Peyer's patch (tissue), 4 donors: ENCODE data around the gene INPP5F.

ENCODE experiments used
- CTCF ChIP-seq, 6 experiments: fragments of 450-650 bp in 4 of 6; fragments of 200-600 bp in 2 of 6; sonication (generic) in 1 of 6; IDR thresholded peaks; one replicate each; pipeline ENCODE4 v1.5.1; 2017 to 2019; ENCODE audit warnings: antibody characterized with exemption in 6 of 6, mild to moderate bottlenecking in 3 of 6, moderate library complexity in 1 of 6
- POLR2A ChIP-seq, 2 donors: fragments of 450-650 bp; IDR thresholded peaks; one replicate each; pipeline ENCODE4 v1.5.1; 2017; ENCODE audit warnings: antibody characterized with exemption in 2 of 2, mild to moderate bottlenecking in 2 of 2, moderate library complexity in 2 of 2

- no peak for TF ChIP-seq CTCF (IDR thresholded peaks at IDR 0.05)
- TF ChIP-seq POLR2A (IDR thresholded peaks at IDR 0.05) = no peak
Measured at GRCh38 chr10:119735451-119735850, 9.6 kb downstream of the INPP5F start.
